ENCODE measurements around the gene ARHGEF3. TPM values are rescaled to one million over a fixed set of nuclear protein-coding genes. Genes with fewer than 3 reads are reported as not detected.
"Not testable (repeated sequence)": the region's sequence is repeated elsewhere in the genome, so short reads cannot be mapped to it uniquely, and the experiment has no call there.

ARHGEF3 gene
- total RNA-seq, 2 donors from 2014 or later: 70.2 to 71.0 TPM

DNA sequence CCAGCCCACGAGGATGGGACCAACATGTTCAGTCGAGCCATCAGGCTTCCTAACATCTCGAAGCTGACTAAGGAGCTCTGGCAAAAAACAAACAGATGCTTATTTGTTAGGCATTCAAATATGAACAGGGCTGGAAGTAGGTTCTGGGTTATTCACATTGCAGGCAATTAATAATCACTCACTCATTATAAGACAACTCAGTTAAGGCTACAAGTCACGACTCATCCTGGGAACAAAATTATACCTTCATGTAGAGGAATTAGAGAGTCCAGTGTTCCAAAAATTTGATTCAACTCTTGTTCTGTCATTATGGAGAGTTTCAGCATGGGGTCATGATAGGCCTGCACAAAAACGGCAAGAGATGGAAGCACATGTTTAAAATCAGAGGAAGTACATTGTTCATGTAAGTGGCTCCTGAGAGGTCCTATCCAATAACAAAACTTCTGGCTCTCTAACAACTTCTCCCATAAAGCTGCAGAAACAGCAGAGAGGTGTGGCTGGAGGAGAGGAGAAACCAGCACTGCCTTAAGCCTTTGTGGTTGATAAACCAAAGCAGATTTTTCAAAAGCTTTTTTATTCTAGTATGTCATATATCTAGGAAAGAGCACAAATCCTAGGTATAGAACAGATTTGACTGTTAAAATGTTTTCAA lies 50.6 kb downstream of the ARHGEF3 start:
- Mint-ChIP-seq H3K4me3 (no peak overlapping the region), H3K27ac (peak overlapping the region; percentile 97), H3K4me1 (peaks cover 26% of the 10 kb centered on the region), H3K36me3 (ENCODE audit: low read depth) (peaks cover 5% of the 10 kb centered on the region), H3K27me3 (no peaks in the 10 kb centered on the region)
- no peak for DNase-seq
- H3K9me3 ChIP-seq (ENCODE audit: control insufficient read depth, low read length, poor library complexity, severe bottlenecking): no peaks in the 10 kb centered on the region
- no peak for ATAC-seq

- no peak for ATAC-seq
- no peak for DNase-seq
- Mint-ChIP-seq H3K27ac (peak overlapping the region; percentile 73), H3K4me1 (peaks cover 13% of the 10 kb centered on the region), H3K4me3 (no peak overlapping the region), H3K27me3 (no peaks in the 10 kb centered on the region), H3K36me3 (ENCODE audit: low read depth) (peaks cover 6% of the 10 kb centered on the region)
- no peaks in the 10 kb centered on the region for H3K9me3 ChIP-seq (ENCODE audit: control insufficient read depth, low read length, poor library complexity, severe bottlenecking)
Observed at GRCh38 chr3:56748663-56749231, 53.0 kb downstream of the ARHGEF3 start.

DNA sequence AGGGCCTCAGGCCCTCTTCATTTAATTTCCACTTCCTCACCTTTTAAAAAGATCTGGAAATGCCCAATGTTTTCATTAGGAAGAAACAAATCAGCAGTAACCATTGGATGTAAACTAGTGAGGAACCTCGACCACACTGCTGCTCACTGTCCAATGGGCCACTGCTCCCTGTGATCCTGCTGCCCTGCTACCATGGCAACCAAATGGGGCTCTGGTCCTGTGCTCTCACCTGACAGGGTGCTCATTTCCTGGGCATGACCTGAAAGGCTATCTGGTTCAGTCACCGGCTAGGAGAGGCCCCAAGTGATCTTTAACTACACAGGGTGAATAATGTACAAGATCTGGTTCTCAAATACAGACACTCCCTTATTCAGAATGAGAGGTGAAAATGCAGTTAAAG lies 54.6 kb downstream of the ARHGEF3 start:
- no peak for DNase-seq
- no peak for ATAC-seq
- Mint-ChIP-seq H3K36me3 (ENCODE audit: low read depth) (peaks cover 6% of the 10 kb centered on the region), H3K27ac (peak overlapping the region; percentile 90), H3K4me3 (no peak overlapping the region), H3K27me3 (no peaks in the 10 kb centered on the region), H3K4me1 (peaks cover 9% of the 10 kb centered on the region)
- H3K9me3 ChIP-seq (ENCODE audit: control insufficient read depth, low read length, poor library complexity, severe bottlenecking): no peaks in the 10 kb centered on the region

DNA sequence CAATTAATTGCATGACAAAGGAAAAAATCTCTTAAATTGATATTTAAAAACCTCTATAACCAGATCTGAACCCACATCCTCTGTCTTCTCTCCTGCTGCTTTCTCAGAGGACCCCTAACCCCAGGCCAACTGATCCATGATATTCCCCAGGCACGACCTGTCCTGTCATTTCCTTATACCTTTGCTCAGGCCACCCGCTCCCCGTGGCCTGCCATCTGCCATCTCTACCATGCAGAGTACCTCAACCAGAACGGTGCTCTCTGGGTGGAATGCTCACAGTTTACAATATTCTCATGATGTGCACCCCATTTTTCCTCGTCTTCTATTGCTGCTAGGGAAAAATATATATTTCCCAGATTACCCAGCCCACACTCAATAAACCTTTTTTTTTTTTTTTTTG lies 57.7 kb downstream of the ARHGEF3 start:
- ATAC-seq (no peak), DNase-seq (no peak)
- no peaks in the 10 kb centered on the region for H3K9me3 ChIP-seq (ENCODE audit: control insufficient read depth, low read length, poor library complexity, severe bottlenecking)
- Mint-ChIP-seq H3K36me3 (ENCODE audit: low read depth) (peaks cover 6% of the 10 kb centered on the region), H3K4me3 (peak overlapping the region; percentile 41), H3K27ac (peak overlapping the region; percentile 90), H3K4me1 (peaks cover 9% of the 10 kb centered on the region), H3K27me3 (no peaks in the 10 kb centered on the region)

DNA sequence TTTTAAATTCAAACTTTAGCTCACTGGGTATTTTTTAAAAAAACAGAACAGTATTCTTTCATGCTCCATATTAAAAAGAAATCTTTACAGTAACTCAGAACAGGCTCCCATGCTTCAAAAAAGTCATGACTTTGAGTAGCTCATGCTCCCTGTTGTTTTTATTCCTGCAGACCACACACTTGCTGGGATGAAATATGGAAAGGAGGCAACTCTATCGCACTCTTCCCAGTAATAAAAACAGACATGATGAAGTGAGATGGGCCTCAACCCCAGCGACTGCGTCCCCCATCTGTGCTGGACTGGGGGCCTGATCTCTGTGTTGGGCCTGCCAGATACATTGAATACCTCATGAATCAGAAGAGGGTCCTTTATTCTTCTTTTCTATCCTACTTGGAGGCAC lies 58.9 kb downstream of the ARHGEF3 start:
- DNase-seq (no peak), ATAC-seq (no peak)
- peaks cover 9% of the 10 kb centered on the region for H3K4me1 Mint-ChIP-seq
- no peak overlapping the region for H3K27ac Mint-ChIP-seq
- no peaks in the 10 kb centered on the region for H3K9me3 ChIP-seq (ENCODE audit: control insufficient read depth, low read length, poor library complexity, severe bottlenecking)
- H3K27me3 Mint-ChIP-seq: no peaks in the 10 kb centered on the region
- H3K36me3 Mint-ChIP-seq (ENCODE audit: low read depth): peaks cover 6% of the 10 kb centered on the region
- no peak overlapping the region for H3K4me3 Mint-ChIP-seq

GRCh38 chr3:56739036-56739435 lies 62.7 kb downstream of the ARHGEF3 start:
- no peaks in the 10 kb centered on the region for H3K27me3 Mint-ChIP-seq
- DNase-seq (no peak), ATAC-seq (no peak)
- H3K27ac Mint-ChIP-seq: no peak overlapping the region
- H3K36me3 Mint-ChIP-seq (ENCODE audit: low read depth): peaks cover 7% of the 10 kb centered on the region
- no peaks in the 10 kb centered on the region for H3K9me3 ChIP-seq (ENCODE audit: control insufficient read depth, low read length, poor library complexity, severe bottlenecking)
- peaks cover 14% of the 10 kb centered on the region for H3K4me1 Mint-ChIP-seq
- no peak overlapping the region for H3K4me3 Mint-ChIP-seq

DNA sequence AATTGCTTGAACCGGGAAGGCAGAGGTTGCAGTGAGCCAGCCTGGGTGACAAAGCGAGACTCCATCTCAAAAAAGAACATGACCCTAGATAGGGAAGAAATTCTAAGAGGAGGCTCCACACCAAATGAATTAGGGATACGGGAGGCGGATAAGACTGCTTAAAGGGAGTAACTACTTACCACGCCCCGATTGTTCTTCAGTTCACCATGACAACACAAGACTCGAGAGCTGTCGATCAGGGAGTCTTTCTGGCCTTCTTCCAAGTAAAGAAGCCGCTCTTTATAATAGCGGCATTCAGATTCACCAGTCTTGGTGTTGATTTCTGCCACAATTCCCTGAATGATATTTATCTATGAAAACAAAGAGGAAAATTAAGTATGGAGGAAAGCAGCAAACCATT lies 64.7 kb downstream of the ARHGEF3 start:
- ATAC-seq (no peak), DNase-seq (no peak)
- no peaks in the 10 kb centered on the region for H3K9me3 ChIP-seq (ENCODE audit: control insufficient read depth, low read length, poor library complexity, severe bottlenecking)
- Mint-ChIP-seq H3K27me3 (no peaks in the 10 kb centered on the region), H3K4me1 (peaks cover 9% of the 10 kb centered on the region), H3K27ac (no peak overlapping the region), H3K4me3 (no peak overlapping the region), H3K36me3 (ENCODE audit: low read depth) (peaks cover 4% of the 10 kb centered on the region)

- no peaks in the 10 kb centered on the region for H3K9me3 ChIP-seq (ENCODE audit: control insufficient read depth, low read length, poor library complexity, severe bottlenecking)
- Mint-ChIP-seq H3K4me1 (peaks cover 12% of the 10 kb centered on the region), H3K4me3 (peak overlapping the region; percentile 7), H3K27ac (peak overlapping the region; percentile 88), H3K27me3 (no peaks in the 10 kb centered on the region), H3K36me3 (ENCODE audit: low read depth) (peaks cover 5% of the 10 kb centered on the region)
- ATAC-seq: no peak
- no peak for DNase-seq
Observed at GRCh38 chr3:56732109-56732508, 69.6 kb downstream of the ARHGEF3 start.

DNA sequence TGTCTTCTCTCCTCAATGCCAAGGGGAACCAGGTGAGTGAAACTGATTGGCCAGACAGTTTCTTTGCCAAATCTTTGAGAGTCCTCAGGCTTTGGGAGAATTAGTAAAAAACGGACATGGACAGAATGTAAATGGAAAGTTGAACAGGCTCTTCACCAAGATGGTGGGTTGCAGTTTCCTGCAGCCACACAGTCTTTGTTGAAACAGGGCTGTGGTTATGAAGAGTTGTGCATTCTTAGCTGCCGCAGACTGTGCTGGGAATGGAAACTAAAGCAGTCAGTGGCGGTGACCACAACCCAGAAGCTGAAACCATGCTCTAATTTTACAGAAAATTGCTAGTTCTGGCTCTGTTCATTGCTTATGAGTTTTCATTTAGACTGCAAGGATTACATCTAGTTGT lies 76.6 kb downstream of the ARHGEF3 start:
- peaks cover 25% of the 10 kb centered on the region for H3K4me1 Mint-ChIP-seq

GRCh38 chr3:56724676-56725075 lies 77.1 kb downstream of the ARHGEF3 start:
- Mint-ChIP-seq H3K36me3 (ENCODE audit: low read depth) (peaks cover 9% of the 10 kb centered on the region), H3K27me3 (no peaks in the 10 kb centered on the region), H3K4me1 (peaks cover 26% of the 10 kb centered on the region), H3K4me3 (no peak overlapping the region), H3K27ac (peak overlapping the region; percentile 85)
- peak; percentile 4 for ATAC-seq
- no peaks in the 10 kb centered on the region for H3K9me3 ChIP-seq (ENCODE audit: control insufficient read depth, low read length, poor library complexity, severe bottlenecking)
- DNase-seq: no peak

More for the DNA sequence above, 76.6 kb downstream of the ARHGEF3 start:
- H3K36me3 Mint-ChIP-seq (ENCODE audit: low read depth): peaks cover 9% of the 10 kb centered on the region
- peak overlapping the region; percentile 19 for H3K4me3 Mint-ChIP-seq
- H3K27me3 Mint-ChIP-seq: no peaks in the 10 kb centered on the region
- H3K9me3 ChIP-seq (ENCODE audit: control insufficient read depth, low read length, poor library complexity, severe bottlenecking): no peaks in the 10 kb centered on the region
- DNase-seq: no peak
- peak overlapping the region; percentile 85 for H3K27ac Mint-ChIP-seq
- peak; percentile 94 for ATAC-seq

DNA sequence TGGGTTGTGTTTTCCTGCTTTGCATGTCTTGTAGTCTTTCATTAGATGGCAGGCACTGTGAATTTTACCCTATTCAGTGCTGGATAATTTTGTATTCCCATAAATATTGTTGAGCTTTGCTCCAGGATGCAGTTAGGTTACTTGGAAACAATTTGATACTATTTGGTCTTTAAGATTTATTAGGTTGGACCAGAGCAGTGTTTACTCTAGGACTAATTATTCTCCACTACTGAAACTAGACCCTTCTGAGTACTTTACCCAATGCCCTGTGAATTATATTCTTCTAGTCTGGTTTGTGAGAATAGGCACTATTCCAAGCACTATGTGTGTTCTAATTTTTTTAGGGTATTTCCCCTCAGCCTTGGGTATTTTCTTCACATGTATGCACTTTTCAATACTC lies 80.9 kb downstream of the ARHGEF3 start:
- peaks cover 21% of the 10 kb centered on the region for H3K4me1 Mint-ChIP-seq

DNA sequence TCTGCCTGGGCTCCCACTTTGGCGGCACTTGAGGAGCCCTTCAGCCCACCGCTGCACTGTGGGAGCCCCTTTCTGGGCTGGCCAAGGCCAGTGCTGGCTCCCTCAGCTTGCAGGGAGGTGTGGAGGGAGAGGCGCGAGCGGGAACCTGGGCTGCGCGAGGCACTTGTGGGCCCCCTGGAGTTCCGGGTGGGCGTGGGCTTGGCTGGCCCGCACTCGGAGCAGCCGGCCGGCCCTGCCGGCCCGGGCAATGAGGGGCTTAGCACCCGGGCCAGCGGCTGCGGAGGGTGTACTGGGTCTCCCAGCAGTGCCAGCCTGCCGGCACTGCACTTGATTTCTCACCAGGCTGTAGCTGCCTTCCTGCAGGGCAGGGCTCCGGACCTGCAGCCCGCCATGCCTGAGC lies 82.9 kb downstream of the ARHGEF3 start:
- H3K4me1 Mint-ChIP-seq: peaks cover 12% of the 10 kb centered on the region
- not testable (repeated sequence) for H3K27ac Mint-ChIP-seq; H3K27me3 Mint-ChIP-seq; H3K9me3 ChIP-seq (ENCODE audit: control insufficient read depth, low read length, poor library complexity, severe bottlenecking); ATAC-seq; H3K4me3 Mint-ChIP-seq; DNase-seq; H3K36me3 Mint-ChIP-seq (ENCODE audit: low read depth)

More for the DNA sequence above, 80.9 kb downstream of the ARHGEF3 start:
- DNase-seq: no peak
- ATAC-seq: no peak
- no peak overlapping the region for H3K27ac Mint-ChIP-seq
- H3K36me3 Mint-ChIP-seq (ENCODE audit: low read depth): peaks cover 9% of the 10 kb centered on the region
- H3K9me3 ChIP-seq (ENCODE audit: control insufficient read depth, low read length, poor library complexity, severe bottlenecking): no peaks in the 10 kb centered on the region
- H3K4me3 Mint-ChIP-seq: no peak overlapping the region
- no peaks in the 10 kb centered on the region for H3K27me3 Mint-ChIP-seq

GRCh38 chr3:56711344-56711743 lies 90.4 kb downstream of the ARHGEF3 start:
- Mint-ChIP-seq H3K27me3 (no peaks in the 10 kb centered on the region), H3K27ac (peak overlapping the region; percentile 62), H3K4me1 (peaks cover 2% of the 10 kb centered on the region), H3K36me3 (ENCODE audit: low read depth) (no peaks in the 10 kb centered on the region), H3K4me3 (no peak overlapping the region)
- H3K9me3 ChIP-seq (ENCODE audit: control insufficient read depth, low read length, poor library complexity, severe bottlenecking): no peaks in the 10 kb centered on the region
- ATAC-seq (no peak), DNase-seq (no peak)

- not testable (repeated sequence) for H3K27me3 Mint-ChIP-seq; H3K4me3 Mint-ChIP-seq; H3K9me3 ChIP-seq (ENCODE audit: control insufficient read depth, low read length, poor library complexity, severe bottlenecking); H3K36me3 Mint-ChIP-seq (ENCODE audit: low read depth); ATAC-seq; H3K27ac Mint-ChIP-seq; DNase-seq; H3K4me1 Mint-ChIP-seq
Observed at GRCh38 chr3:56707412-56707811, 94.3 kb downstream of the ARHGEF3 start.

Data from T-helper 17 cell (primary cell).